D721Med (cell line): ENCODE data around the gene HSD17B8.

Experiments
- DNase-seq: peaks from one replicate; pipeline ENCODE4 v3.0.0; 2011; ENCODE audit warnings: low spot score; ENCODE audit not compliant: insufficient read length
- FAIRE-seq: peaks from 2 replicates; lab custom pipeline; 2011; peaks lifted over from hg19 to GRCh38; lab: Jason Lieb, UNC
- CTCF ChIP-seq: IDR thresholded peaks from 2 replicates; pipeline ENCODE4 v1.5.1; 2012; ENCODE audit warnings: mild to moderate bottlenecking, control low read depth; ENCODE audit not compliant: insufficient read depth; ENCODE audit errors: missing control alignments

The HSD17B8 gene

GRCh38 chr6:33236328-33236727 lies 31.9 kb downstream of the HSD17B8 start:
- FAIRE-seq (no peak), DNase-seq (no peak)
- TF ChIP-seq CTCF, result no peak

- FAIRE-seq (no peak), DNase-seq (no peak)
- TF ChIP-seq CTCF, result no peak
These were observed 32.4 kb downstream of the HSD17B8 start for GRCh38 chr6:33236852-33237251.

GRCh38 chr6:33237741-33238140 lies 33.3 kb downstream of the HSD17B8 start:
- no peak for FAIRE-seq
- no peak for TF ChIP-seq CTCF
- no peak for DNase-seq

GRCh38 chr6:33241968-33242367 lies 37.5 kb downstream of the HSD17B8 start:
- no peak for FAIRE-seq
- no peak for TF ChIP-seq CTCF

GRCh38 chr6:33243476-33243875 lies 39.0 kb downstream of the HSD17B8 start:
- no peak for TF ChIP-seq CTCF
- no peak for DNase-seq
- FAIRE-seq, result no peak

More at GRCh38 chr6:33241968-33242367, 37.5 kb downstream of the HSD17B8 start:
- DNase-seq, result no peak

GRCh38 chr6:33247977-33248642 lies 43.7 kb downstream of the HSD17B8 start:
- peak; percentile 31 for DNase-seq
- peak; percentile 88 for TF ChIP-seq CTCF
- FAIRE-seq, result no peak

GRCh38 chr6:33248643-33248931 lies 44.1 kb downstream of the HSD17B8 start:
- no peak for TF ChIP-seq CTCF
- no peak for DNase-seq
- FAIRE-seq, result no peak
